Neural cell (in vitro differentiated cells): Measurements from ENCODE around the gene THTPA. TPM values are rescaled to one million over a fixed set of nuclear protein-coding genes. Genes with fewer than 3 reads are reported as not detected.

Source experiments
- H2AFZ ChIP-seq: fragments of 200-600, 300-800 bp; sonication (generic), shearing (Covaris generic); 2 replicates; pipeline ENCODE4 v1.6.0; 2014; ENCODE audit warnings: low read depth, mild to moderate bottlenecking, antibody characterized with exemption, low read length, moderate library complexity
- H3F3A ChIP-seq: fragments of 200-600 bp; shearing (Covaris generic); 2 replicates; pipeline ENCODE4 v1.6.1; 2016; ENCODE audit warnings: mild to moderate bottlenecking, moderate library complexity, mixed read lengths, antibody characterized with exemption, low read length; ENCODE audit not compliant: insufficient read depth, poor library complexity, severe bottlenecking
- H3K27ac ChIP-seq: fragments of 200-600, 300-800 bp; sonication (generic), shearing (Covaris generic); 2 replicates; pipeline ENCODE4 v1.5.1; 2014; ENCODE audit warnings: mild to moderate bottlenecking, low read length, moderate library complexity
- H3K27me3 ChIP-seq: fragments of 300-800, 200-600 bp; sonication (generic), shearing (Covaris generic); 2 replicates; pipeline ENCODE4 v1.6.0; 2014; ENCODE audit warnings: mild to moderate bottlenecking, low read depth, low read length, moderate library complexity; ENCODE audit not compliant: insufficient read depth
- H3K36me3 ChIP-seq: fragments of 300-800, 200-600 bp; sonication (generic), shearing (Covaris generic); 2 replicates; pipeline ENCODE4 v1.5.1; 2014; ENCODE audit warnings: mild to moderate bottlenecking, antibody characterized with exemption, low read length, moderate library complexity; ENCODE audit not compliant: insufficient read depth
- H3K4me2 ChIP-seq: fragments of 300-800, 200-600 bp; sonication (generic), shearing (Covaris generic); 2 replicates; pipeline ENCODE4 v1.6.0; 2014; ENCODE audit warnings: mild to moderate bottlenecking, low read length
- H3K4me3 ChIP-seq: fragments of 300-800, 200-600 bp; sonication (generic), shearing (Covaris generic); 2 replicates; pipeline ENCODE4 v1.5.1; 2014; ENCODE audit warnings: mild to moderate bottlenecking, low read length, moderate library complexity
- H3K79me2 ChIP-seq: fragments of 200-600 bp; shearing (Covaris generic); replicated peaks from 2 replicates; pipeline ENCODE4 v1.6.0; 2014; ENCODE audit warnings: mild to moderate bottlenecking, low read length, moderate library complexity; ENCODE audit not compliant: insufficient read depth
- H3K9ac ChIP-seq: fragments of 300-800, 200-600 bp; sonication (generic), shearing (Covaris generic); 2 replicates; pipeline ENCODE4 v1.6.1; 2016; ENCODE audit warnings: mild to moderate bottlenecking, low read length, mixed read lengths
- H3K9me2 ChIP-seq: fragments of 200-600 bp; shearing (Covaris generic); 2 replicates; pipeline ENCODE4 v1.6.1; 2016; ENCODE audit warnings: mild to moderate bottlenecking, low read length, mixed read lengths; ENCODE audit not compliant: insufficient read depth
- H3K9me3 ChIP-seq: fragments of 200-600, 300-800 bp; sonication (generic), shearing (Covaris generic); 2 replicates; pipeline ENCODE4 v1.6.1; 2016; ENCODE audit warnings: mild to moderate bottlenecking, mixed run types, low read length, moderate library complexity, mixed read lengths
- H4K20me1 ChIP-seq: fragments of 200-600 bp; shearing (Covaris generic); 2 replicates; pipeline ENCODE4 v1.6.1; 2016; ENCODE audit warnings: mild to moderate bottlenecking, mixed run types; ENCODE audit not compliant: insufficient read depth
- EP300 ChIP-seq: fragments of 450-650 bp; conservative IDR thresholded peaks from 2 replicates; pipeline ENCODE4 v1.6.1; 2014; ENCODE audit warnings: antibody characterized with exemption, mild to moderate bottlenecking, moderate library complexity; ENCODE audit not compliant: poor library complexity, severe bottlenecking
- EZH2 ChIP-seq: fragments of 200-600, 300-800 bp; shearing (Covaris generic), sonication (generic); IDR thresholded peaks from 2 replicates; pipeline ENCODE4 v1.6.1; 2014; ENCODE audit warnings: antibody characterized with exemption, low read length, borderline replicate concordance, mild to moderate bottlenecking; ENCODE audit not compliant: insufficient read depth, poor library complexity, severe bottlenecking
- MXI1 ChIP-seq: fragments of 450-650 bp; conservative IDR thresholded peaks from 2 replicates; pipeline ENCODE4 v1.6.1; 2014; ENCODE audit warnings: antibody characterized with exemption, mild to moderate bottlenecking; ENCODE audit not compliant: poor library complexity, severe bottlenecking
- POLR2AphosphoS5 ChIP-seq: IDR thresholded peaks from 2 replicates; pipeline ENCODE4 v1.6.1; 2012
- RAD21 ChIP-seq: fragments of 450-650 bp; conservative IDR thresholded peaks from 2 replicates; pipeline ENCODE4 v1.6.1; 2014; ENCODE audit warnings: antibody characterized with exemption, mild to moderate bottlenecking, moderate library complexity
- SMC3 ChIP-seq: fragments of 450-650 bp; conservative IDR thresholded peaks from 2 replicates; pipeline ENCODE4 v1.6.1; 2014; ENCODE audit warnings: antibody characterized with exemption, mild to moderate bottlenecking, moderate library complexity; ENCODE audit not compliant: poor library complexity
- TAF1 ChIP-seq: IDR thresholded peaks from 2 replicates; pipeline ENCODE4 v1.6.1; 2012; ENCODE audit warnings: low read depth
- polyA plus RNA-seq: library from polyadenylated mRNA; depleted of rRNA; stranded (reverse); fragments of >200 nt; gene quantifications from 2 replicates; pipeline ENCODE4 v1.2.3, GENCODE V29; 2014
- TF ChIP-seq, protein P1 (sequence below): IDR thresholded peaks from 2 replicates; pipeline ENCODE4 v1.6.1; 2012; ENCODE audit warnings: borderline replicate concordance
- TF ChIP-seq, protein P2 (sequence below): fragments of 450-650 bp; IDR thresholded peaks from 2 replicates; pipeline ENCODE4 v1.5.1; 2014; ENCODE audit warnings: antibody characterized with exemption, mild to moderate bottlenecking, moderate library complexity; ENCODE audit not compliant: poor library complexity, severe bottlenecking

Gene THTPA
- polyA plus RNA-seq, 1 donor from 2014 or later = 51.3 TPM

DNA sequence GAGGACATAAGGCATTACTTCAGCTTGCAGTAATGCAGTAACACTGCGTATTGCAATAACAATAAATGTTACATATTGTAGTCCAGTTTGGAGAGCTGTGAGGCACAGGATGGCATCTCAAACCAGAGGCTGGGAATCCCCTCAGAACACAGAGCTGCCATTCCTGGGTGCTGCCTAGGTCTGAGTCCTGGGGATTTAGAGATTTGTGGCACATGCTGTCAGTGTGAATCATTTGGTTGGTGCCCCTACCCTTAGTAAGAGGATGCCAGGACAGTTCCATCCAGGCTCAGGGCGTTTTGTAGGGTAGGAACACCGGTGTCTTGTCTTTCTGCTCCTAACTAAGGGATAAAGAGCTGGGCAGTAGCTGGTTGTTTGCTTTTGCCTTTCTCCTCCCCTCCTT is 27.1 kb upstream of the THTPA start:
- H3K9ac ChIP-seq = no peak overlapping the region
- no peak for TF ChIP-seq EP300
- no peak for TF ChIP-seq POLR2AphosphoS5
- TF ChIP-seq, protein P1, sequence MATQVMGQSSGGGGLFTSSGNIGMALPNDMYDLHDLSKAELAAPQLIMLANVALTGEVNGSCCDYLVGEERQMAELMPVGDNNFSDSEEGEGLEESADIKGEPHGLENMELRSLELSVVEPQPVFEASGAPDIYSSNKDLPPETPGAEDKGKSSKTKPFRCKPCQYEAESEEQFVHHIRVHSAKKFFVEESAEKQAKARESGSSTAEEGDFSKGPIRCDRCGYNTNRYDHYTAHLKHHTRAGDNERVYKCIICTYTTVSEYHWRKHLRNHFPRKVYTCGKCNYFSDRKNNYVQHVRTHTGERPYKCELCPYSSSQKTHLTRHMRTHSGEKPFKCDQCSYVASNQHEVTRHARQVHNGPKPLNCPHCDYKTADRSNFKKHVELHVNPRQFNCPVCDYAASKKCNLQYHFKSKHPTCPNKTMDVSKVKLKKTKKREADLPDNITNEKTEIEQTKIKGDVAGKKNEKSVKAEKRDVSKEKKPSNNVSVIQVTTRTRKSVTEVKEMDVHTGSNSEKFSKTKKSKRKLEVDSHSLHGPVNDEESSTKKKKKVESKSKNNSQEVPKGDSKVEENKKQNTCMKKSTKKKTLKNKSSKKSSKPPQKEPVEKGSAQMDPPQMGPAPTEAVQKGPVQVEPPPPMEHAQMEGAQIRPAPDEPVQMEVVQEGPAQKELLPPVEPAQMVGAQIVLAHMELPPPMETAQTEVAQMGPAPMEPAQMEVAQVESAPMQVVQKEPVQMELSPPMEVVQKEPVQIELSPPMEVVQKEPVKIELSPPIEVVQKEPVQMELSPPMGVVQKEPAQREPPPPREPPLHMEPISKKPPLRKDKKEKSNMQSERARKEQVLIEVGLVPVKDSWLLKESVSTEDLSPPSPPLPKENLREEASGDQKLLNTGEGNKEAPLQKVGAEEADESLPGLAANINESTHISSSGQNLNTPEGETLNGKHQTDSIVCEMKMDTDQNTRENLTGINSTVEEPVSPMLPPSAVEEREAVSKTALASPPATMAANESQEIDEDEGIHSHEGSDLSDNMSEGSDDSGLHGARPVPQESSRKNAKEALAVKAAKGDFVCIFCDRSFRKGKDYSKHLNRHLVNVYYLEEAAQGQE = no peak
- TF ChIP-seq EZH2 = no peak
- TF ChIP-seq RAD21 = no peak
- TF ChIP-seq, protein P2, sequence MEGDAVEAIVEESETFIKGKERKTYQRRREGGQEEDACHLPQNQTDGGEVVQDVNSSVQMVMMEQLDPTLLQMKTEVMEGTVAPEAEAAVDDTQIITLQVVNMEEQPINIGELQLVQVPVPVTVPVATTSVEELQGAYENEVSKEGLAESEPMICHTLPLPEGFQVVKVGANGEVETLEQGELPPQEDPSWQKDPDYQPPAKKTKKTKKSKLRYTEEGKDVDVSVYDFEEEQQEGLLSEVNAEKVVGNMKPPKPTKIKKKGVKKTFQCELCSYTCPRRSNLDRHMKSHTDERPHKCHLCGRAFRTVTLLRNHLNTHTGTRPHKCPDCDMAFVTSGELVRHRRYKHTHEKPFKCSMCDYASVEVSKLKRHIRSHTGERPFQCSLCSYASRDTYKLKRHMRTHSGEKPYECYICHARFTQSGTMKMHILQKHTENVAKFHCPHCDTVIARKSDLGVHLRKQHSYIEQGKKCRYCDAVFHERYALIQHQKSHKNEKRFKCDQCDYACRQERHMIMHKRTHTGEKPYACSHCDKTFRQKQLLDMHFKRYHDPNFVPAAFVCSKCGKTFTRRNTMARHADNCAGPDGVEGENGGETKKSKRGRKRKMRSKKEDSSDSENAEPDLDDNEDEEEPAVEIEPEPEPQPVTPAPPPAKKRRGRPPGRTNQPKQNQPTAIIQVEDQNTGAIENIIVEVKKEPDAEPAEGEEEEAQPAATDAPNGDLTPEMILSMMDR = no peak
- no peak for TF ChIP-seq TAF1
- no peak for TF ChIP-seq SMC3
- no peak for TF ChIP-seq MXI1
- H4K20me1 ChIP-seq = no peaks in the 10 kb centered on the region
- no peaks in the 10 kb centered on the region for H3K27me3 ChIP-seq
- H3K9me2 ChIP-seq = no peaks in the 10 kb centered on the region
- no peak overlapping the region for H2AFZ ChIP-seq
- no peaks in the 10 kb centered on the region for H3F3A ChIP-seq
- no peak overlapping the region for H3K4me2 ChIP-seq
- no peak overlapping the region for H3K27ac ChIP-seq
- no peak overlapping the region for H3K4me3 ChIP-seq
- no peaks in the 10 kb centered on the region for H3K9me3 ChIP-seq
- no peaks in the 10 kb centered on the region for H3K36me3 ChIP-seq
- no peaks in the 10 kb centered on the region for H3K79me2 ChIP-seq

DNA sequence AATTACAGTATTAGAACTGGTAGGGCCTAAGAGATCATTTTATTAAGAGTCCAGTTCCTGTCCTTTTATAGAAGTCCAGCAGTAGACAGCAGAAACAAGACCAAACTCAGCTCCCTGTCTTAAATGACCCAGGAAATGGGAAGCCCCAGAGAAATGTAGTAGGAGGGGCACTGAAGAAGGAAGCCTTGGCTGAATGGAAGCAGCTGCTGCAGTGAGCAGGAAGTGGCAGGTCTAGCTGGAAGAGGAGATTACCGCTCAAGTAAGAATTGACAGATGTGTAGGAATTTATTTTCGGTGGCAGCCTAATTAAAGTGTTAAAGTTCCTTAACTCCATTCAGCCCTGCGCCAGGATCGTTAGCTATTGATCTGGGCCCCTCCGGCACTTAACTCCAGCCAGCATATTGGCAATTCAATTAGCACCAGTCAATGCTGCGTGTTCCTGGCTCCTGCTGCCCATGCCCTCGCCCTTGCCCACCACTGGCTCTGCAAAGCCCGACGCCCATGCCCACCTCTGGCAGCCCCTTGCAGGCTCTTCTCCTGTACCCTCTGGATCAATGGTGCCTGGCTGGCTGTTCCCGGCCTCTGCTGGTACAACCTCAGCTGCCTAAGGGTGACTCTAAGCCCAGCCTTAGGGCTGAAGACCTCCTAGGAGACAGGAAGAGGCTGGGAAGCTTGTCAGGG is 25.6 kb upstream of the THTPA start:
- no peak overlapping the region for H3K4me2 ChIP-seq
- H3K36me3 ChIP-seq = no peaks in the 10 kb centered on the region
- no peaks in the 10 kb centered on the region for H3K79me2 ChIP-seq
- H4K20me1 ChIP-seq = no peaks in the 10 kb centered on the region
- no peaks in the 10 kb centered on the region for H3K9me3 ChIP-seq
- no peak for TF ChIP-seq TAF1
- TF ChIP-seq, protein P1 = no peak
- no peak for TF ChIP-seq EZH2
- no peak for TF ChIP-seq SMC3
- TF ChIP-seq MXI1 = no peak
- TF ChIP-seq, protein P2 = no peak
- no peak for TF ChIP-seq RAD21
- TF ChIP-seq EP300 = no peak
- H3K27me3 ChIP-seq = no peaks in the 10 kb centered on the region
- H3K27ac ChIP-seq = no peak overlapping the region
- H3K9me2 ChIP-seq = no peaks in the 10 kb centered on the region
- H2AFZ ChIP-seq = no peak overlapping the region
- no peaks in the 10 kb centered on the region for H3F3A ChIP-seq
- H3K4me3 ChIP-seq = no peak overlapping the region
- H3K9ac ChIP-seq = no peak overlapping the region
